Measurements from ENCODE around the gene NEMP2.
"Not testable (repeated sequence)": the region's sequence is repeated elsewhere in the genome, so short reads cannot be mapped to it uniquely, and the experiment has no call there.

Gene NEMP2

GRCh38 chr2:190490502-190490901 is 44.0 kb downstream of the NEMP2 start:
- no peak for DNase-seq (ENCODE audit: low spot score)

DNA sequence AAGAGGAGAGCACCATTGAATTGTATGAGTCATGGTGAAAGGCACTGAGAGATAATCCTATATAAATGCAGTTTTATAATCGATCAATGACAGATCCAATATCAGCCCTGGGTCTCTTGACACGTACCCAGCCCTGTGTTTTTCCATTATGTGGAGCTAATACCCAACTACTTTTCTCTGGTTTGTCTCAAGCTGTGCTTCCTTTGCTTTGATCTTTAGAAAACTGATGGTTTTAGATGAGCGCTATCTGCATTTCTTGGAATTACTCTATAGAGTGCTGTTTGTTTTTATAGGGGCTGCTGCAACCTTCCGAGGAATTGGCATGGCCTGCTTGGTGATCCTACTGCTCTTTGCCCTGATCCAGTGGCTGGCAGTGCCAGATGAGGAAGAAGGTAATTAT is 45.0 kb downstream of the NEMP2 start:
- no peak for DNase-seq (ENCODE audit: low spot score)

GRCh38 chr2:190488516-190489233 is 45.8 kb downstream of the NEMP2 start:
- no peak for DNase-seq (ENCODE audit: low spot score)

GRCh38 chr2:190486037-190486623 is 48.4 kb downstream of the NEMP2 start:
- no peak for DNase-seq (ENCODE audit: low spot score)

DNA sequence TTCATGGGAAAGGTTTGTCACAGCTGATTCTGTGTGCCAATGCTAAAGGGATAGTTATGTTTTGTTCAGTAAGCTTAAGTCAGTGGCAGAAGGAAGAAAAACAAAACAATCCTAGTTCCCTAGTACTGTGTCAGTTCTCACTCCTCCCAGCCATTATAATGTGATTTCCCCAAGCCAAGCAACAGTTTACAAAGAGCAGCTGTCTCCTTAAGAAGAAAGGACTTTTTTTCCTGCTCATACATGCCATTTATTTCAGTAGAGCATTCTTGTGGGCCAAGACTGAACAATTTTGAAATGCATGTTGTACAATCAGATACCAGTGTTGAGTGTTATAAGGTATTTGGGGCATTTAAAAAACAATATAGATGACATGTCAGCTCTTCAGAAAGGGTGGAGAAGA is 52.1 kb downstream of the NEMP2 start:
- no peak for DNase-seq (ENCODE audit: low spot score)

DNA sequence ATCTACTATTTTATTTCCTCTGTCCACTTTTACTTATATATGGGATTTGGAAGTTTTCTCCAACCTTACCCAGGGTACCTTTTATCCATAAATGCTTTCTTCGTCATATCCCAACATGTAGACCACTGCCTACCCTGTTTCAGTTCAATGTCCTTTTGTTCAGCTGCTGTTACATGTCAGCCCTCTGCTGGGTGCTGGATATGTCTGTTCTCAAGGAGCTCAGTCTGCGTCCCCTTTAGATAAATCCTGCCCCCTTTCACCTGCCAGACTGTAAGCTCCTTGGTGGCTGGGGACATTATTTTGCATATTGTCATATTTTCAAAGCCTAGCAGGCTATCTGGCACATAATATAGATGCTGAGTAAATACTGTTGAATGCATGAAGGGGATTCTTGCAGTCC is 53.2 kb downstream of the NEMP2 start:
- no peak for DNase-seq (ENCODE audit: low spot score)

- DNase-seq (ENCODE audit: low spot score): no peak
These were observed 55.8 kb downstream of the NEMP2 start for GRCh38 chr2:190478572-190479195.

GRCh38 chr2:190477661-190478454 is 56.7 kb downstream of the NEMP2 start:
- DNase-seq (ENCODE audit: low spot score): no peak

GRCh38 chr2:190470256-190470826 is 64.2 kb downstream of the NEMP2 start:
- no peak for DNase-seq (ENCODE audit: low spot score)

GRCh38 chr2:190469771-190470170 is 64.8 kb downstream of the NEMP2 start:
- peak; percentile 72 for DNase-seq (ENCODE audit: low spot score)

DNA sequence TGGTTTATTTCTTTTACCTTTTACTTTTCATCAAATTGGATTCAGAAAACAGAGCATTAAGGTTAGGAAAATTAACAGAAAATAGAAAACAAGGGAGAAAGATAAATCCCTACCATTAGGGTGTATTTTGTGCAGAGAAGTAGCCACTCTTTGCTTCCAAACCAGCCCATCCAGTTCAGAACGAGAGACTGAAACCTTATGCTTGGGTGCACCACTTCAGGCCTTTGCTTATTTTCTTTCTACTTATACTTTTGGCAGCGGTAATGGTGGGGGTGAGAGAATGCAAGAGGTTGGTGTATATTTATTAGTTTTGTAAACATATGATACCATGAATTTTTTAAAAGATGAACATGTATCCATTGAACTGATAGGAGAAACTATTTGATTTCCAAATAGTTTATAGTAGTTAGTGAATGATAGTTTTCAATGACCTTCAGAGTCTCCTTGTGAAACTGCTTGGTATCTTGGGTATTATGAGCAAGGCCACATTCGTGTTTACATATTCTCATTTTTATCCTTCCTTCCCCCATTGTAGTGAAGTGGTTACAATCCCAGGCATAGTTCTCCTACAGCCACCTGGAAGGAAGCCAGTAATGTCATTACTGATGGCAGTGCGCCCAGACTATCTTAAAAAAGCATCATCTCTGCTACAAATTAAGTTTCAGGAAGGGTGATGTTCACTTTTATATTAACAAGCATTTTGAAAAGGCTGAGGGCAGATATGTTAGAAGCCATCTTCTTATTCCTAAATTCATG is 65.5 kb downstream of the NEMP2 start:
- DNase-seq (ENCODE audit: low spot score): peak; percentile 89

- DNase-seq (ENCODE audit: low spot score): not testable (repeated sequence)
These were observed 66.2 kb downstream of the NEMP2 start for GRCh38 chr2:190468354-190468753.

- no peak for DNase-seq (ENCODE audit: low spot score)
These were observed 66.9 kb downstream of the NEMP2 start for GRCh38 chr2:190467575-190468083.

- DNase-seq (ENCODE audit: low spot score): peak; percentile 69
These were observed 67.6 kb downstream of the NEMP2 start for GRCh38 chr2:190466819-190467446.

DNA sequence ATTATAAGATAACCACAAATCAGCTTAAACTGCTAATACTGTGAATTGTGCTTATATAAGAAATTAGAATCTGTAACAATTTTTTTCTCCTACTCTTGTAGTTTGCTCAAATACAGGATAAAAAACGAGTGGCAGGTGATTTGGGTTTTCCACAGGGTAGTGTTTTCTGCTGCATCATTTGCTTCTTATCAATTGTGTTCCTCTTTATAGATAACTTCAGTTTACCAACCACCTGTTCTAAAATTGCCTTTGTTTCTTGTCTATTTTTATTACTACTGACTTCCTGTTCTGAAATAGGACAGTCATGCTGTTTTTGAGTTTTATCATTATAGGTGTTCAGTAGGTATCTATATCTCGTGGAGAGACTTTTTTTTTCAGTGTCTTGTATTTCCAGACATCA is 69.5 kb downstream of the NEMP2 start:
- no peak for DNase-seq (ENCODE audit: low spot score)

- DNase-seq (ENCODE audit: low spot score): no peak
These were observed 71.9 kb downstream of the NEMP2 start for GRCh38 chr2:190462611-190463010.

DNA sequence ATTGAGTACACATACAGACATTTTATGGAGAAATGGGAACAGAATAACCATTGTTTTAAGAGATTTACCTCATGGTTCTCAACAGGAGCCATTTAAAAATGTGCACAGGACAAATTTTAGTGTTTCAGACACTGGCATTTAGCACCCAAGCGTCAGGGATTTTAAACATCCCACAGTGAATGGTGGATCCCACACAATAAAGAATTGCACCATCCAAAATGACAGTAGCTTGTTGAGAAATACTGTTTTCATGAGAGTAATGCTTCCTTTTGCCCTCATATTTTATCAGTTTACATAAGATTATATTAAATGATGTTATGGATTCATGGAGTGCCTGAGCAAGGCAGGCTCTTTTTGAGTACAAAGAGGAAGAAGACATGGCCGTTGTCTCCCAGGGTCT is 72.3 kb downstream of the NEMP2 start:
- no peak for DNase-seq (ENCODE audit: low spot score)

DNA sequence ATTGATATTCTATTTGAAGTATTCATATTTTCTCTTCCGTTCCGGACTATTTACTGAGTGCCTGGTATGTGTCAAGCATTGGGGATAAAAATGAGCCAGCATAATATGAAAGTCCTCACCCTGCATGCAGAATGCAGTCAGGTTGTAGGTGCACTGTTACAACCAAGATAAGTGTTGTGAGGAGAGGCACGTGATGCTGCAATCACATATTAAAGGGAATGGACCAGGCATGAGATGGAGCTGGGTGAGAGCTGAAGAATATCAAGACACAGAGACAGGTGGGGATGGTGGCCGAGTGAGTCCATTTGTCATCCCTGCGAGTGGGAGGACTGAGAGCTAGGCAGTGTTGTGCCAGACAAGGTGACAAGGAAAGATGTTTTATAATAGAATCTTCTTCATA is 74.0 kb downstream of the NEMP2 start:
- no peak for DNase-seq (ENCODE audit: low spot score)

DNA sequence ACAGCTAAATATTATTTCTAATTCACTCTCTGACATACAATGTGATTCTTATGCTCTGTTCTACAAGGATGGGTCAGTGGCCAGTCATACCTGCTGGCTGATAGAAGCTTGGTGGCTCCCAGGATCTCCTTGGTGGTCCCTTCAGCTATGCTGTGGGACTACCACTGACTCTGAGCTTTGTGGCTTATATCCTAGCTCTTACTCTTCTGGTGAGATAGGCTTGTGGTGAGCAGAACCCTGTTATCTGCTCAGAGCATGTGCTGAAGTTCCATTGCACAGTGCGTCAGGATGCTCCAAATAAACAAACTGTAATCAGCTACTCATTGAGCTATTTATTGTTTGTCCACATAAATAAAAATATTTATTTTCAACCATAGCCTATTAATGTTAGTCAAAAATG is 74.6 kb downstream of the NEMP2 start:
- no peak for DNase-seq (ENCODE audit: low spot score)

GRCh38 chr2:190458352-190459107 is 76.0 kb downstream of the NEMP2 start:
- no peak for DNase-seq (ENCODE audit: low spot score)
